HEK293 (cell line): Measurements from ENCODE around the gene BLOC1S1.
A peak's percentile ranks its signal among the peaks of the same experiment; 100 is the strongest.

Experiments
- CTCF ChIA-PET: fragments of 350-600 bp; formaldehyde crosslinking; extraction: SDS; loops from one replicate; lab custom pipeline; 2021; ENCODE audit warnings: antibody characterized with exemption; lab: Yijun Ruan, JAX
- POLR2A ChIA-PET: fragments of 300-600 bp; formaldehyde crosslinking; extraction: SDS; loops from one replicate; lab custom pipeline; 2020; ENCODE audit warnings: antibody characterized with exemption, inconsistent platforms; lab: Yijun Ruan, JAX
- H3K27ac ChIP-seq: fragments of 200-500 bp; sonication (Bioruptor generic); 2 replicates; pipeline ENCODE4 v1.5.1; 2014; ENCODE audit warnings: low read depth, low read length, control low read depth, inconsistent platforms; ENCODE audit errors: extremely low read depth
- H3K36me3 ChIP-seq, 2 experiments: fragments of 200-500 bp in 1 of 2; sonication (Bioruptor generic) in 1 of 2; 1 replicate in 1 of 2; 2 replicates in 1 of 2; pipeline ENCODE4 v1.5.1; 2014 to 2017; ENCODE audit warnings: inconsistent platforms in 2 of 2, low read length in 2 of 2; ENCODE audit not compliant: control insufficient read depth in 2 of 2, insufficient read depth in 1 of 2
- H3K4me1 ChIP-seq: fragments of 200-500 bp; sonication (Bioruptor generic); 2 replicates; pipeline ENCODE4 v1.5.1; 2014; ENCODE audit warnings: mild to moderate bottlenecking, low read length, inconsistent platforms; ENCODE audit not compliant: control insufficient read depth, insufficient read depth
- H3K4me3 ChIP-seq: 2 replicates; pipeline ENCODE4 v1.5.1; 2011; ENCODE audit warnings: low read depth, mild to moderate bottlenecking, control low read depth, low read length, moderate library complexity
- H3K9me3 ChIP-seq: fragments of 200-500 bp; sonication (Bioruptor generic); 2 replicates; pipeline ENCODE4 v1.5.1; 2014; ENCODE audit warnings: low read depth, low read length, inconsistent platforms; ENCODE audit not compliant: control insufficient read depth, insufficient read depth
- EGR2 ChIP-seq: fragments of 450-650 bp; formaldehyde crosslinking; IDR thresholded peaks from 2 replicates; pipeline ENCODE4 v1.5.1; 2016; ENCODE audit warnings: low read depth, missing biosample characterization, missing genetic modification characterization
- FEZF1 ChIP-seq: fragments of 450-650 bp; formaldehyde crosslinking; IDR thresholded peaks from 2 replicates; pipeline ENCODE4 v1.5.1; 2016; ENCODE audit warnings: missing biosample characterization, missing genetic modification characterization
- MEIS1 ChIP-seq: sonication (generic); formaldehyde crosslinking; IDR thresholded peaks from 2 replicates; pipeline ENCODE4 v1.8.1; 2022; ENCODE audit warnings: missing genetic modification reagents, mild to moderate bottlenecking, borderline replicate concordance
- SCRT2 ChIP-seq: fragments of 450-650 bp; formaldehyde crosslinking; IDR thresholded peaks from 2 replicates; pipeline ENCODE4 v1.5.1; 2016; ENCODE audit warnings: missing biosample characterization, missing genetic modification characterization
- SP7 ChIP-seq: fragments of 450-650 bp; formaldehyde crosslinking; IDR thresholded peaks from 2 replicates; pipeline ENCODE4 v1.5.1; 2016; ENCODE audit warnings: missing biosample characterization, missing genetic modification characterization
- TSHZ1 ChIP-seq: fragments of 450-650 bp; formaldehyde crosslinking; IDR thresholded peaks from 2 replicates; pipeline ENCODE4 v1.5.1; 2016; ENCODE audit warnings: missing biosample characterization, missing genetic modification characterization, borderline replicate concordance
- ZFHX2 ChIP-seq: fragments of 450-650 bp; formaldehyde crosslinking; conservative IDR thresholded peaks from 2 replicates; pipeline ENCODE4 v1.5.1; 2016; ENCODE audit warnings: missing biosample characterization, missing genetic modification characterization
- ZFP37 ChIP-seq: fragments of 450-650 bp; formaldehyde crosslinking; IDR thresholded peaks from 2 replicates; pipeline ENCODE4 v1.5.1; 2016; ENCODE audit warnings: missing biosample characterization, missing genetic modification characterization
- ZNF132 ChIP-seq: fragments of 450-650 bp; formaldehyde crosslinking; IDR thresholded peaks from 2 replicates; pipeline ENCODE4 v1.5.1; 2017; ENCODE audit warnings: missing biosample characterization, missing genetic modification characterization, borderline replicate concordance
- ZNF157 ChIP-seq: fragments of 450-650 bp; formaldehyde crosslinking; IDR thresholded peaks from 2 replicates; pipeline ENCODE4 v1.5.1; 2016; ENCODE audit warnings: missing biosample characterization, missing genetic modification characterization
- ZNF169 ChIP-seq: fragments of 450-650 bp; formaldehyde crosslinking; IDR thresholded peaks from 2 replicates; pipeline ENCODE4 v1.5.1; 2016; ENCODE audit warnings: missing biosample characterization, missing genetic modification characterization
- ZNF214 ChIP-seq: fragments of 450-650 bp; formaldehyde crosslinking; IDR thresholded peaks from 2 replicates; pipeline ENCODE4 v1.5.1; 2017; ENCODE audit warnings: missing biosample characterization, mild to moderate bottlenecking, missing genetic modification characterization, borderline replicate concordance
- ZNF26 ChIP-seq: fragments of 450-650 bp; formaldehyde crosslinking; IDR thresholded peaks from 2 replicates; pipeline ENCODE4 v1.5.1; 2016; ENCODE audit warnings: missing biosample characterization, missing genetic modification characterization
- ZNF394 ChIP-seq: fragments of 450-650 bp; formaldehyde crosslinking; IDR thresholded peaks from 2 replicates; pipeline ENCODE4 v1.5.1; 2016; ENCODE audit warnings: missing biosample characterization, missing genetic modification characterization, mild to moderate bottlenecking, moderate library complexity, borderline replicate concordance
- ZNF426 ChIP-seq: fragments of 450-650 bp; formaldehyde crosslinking; IDR thresholded peaks from 2 replicates; pipeline ENCODE4 v1.5.1; 2017; ENCODE audit warnings: missing biosample characterization, missing genetic modification characterization, mild to moderate bottlenecking, inconsistent platforms, moderate library complexity
- ZNF529 ChIP-seq: fragments of 450-650 bp; formaldehyde crosslinking; IDR thresholded peaks from 2 replicates; pipeline ENCODE4 v1.5.1; 2017; ENCODE audit warnings: missing genetic modification characterization, missing biosample characterization; ENCODE audit not compliant: insufficient replicate concordance
- ZNF596 ChIP-seq: fragments of 450-650 bp; IDR thresholded peaks from 2 replicates; pipeline ENCODE4 v1.5.0; 2018; ENCODE audit warnings: missing biosample characterization, mild to moderate bottlenecking, missing genetic modification characterization, moderate library complexity
- ZNF623 ChIP-seq: fragments of 450-650 bp; formaldehyde crosslinking; IDR thresholded peaks from 2 replicates; pipeline ENCODE4 v1.5.1; 2016; ENCODE audit warnings: missing biosample characterization, missing genetic modification characterization
- ZNF677 ChIP-seq: fragments of 450-650 bp; IDR thresholded peaks from 2 replicates; pipeline ENCODE4 v1.5.0; 2018; ENCODE audit warnings: missing biosample characterization, mild to moderate bottlenecking, missing genetic modification characterization, moderate library complexity
- ZNF768 ChIP-seq: fragments of 450-650 bp; formaldehyde crosslinking; IDR thresholded peaks from 2 replicates; pipeline ENCODE4 v1.5.1; 2018; ENCODE audit warnings: missing biosample characterization, mild to moderate bottlenecking, missing genetic modification characterization
- ZNF792 ChIP-seq: fragments of 450-650 bp; formaldehyde crosslinking; IDR thresholded peaks from 2 replicates; pipeline ENCODE4 v1.5.1; 2016; ENCODE audit warnings: missing biosample characterization, missing genetic modification characterization
- ZSCAN16 ChIP-seq: fragments of 450-650 bp; formaldehyde crosslinking; IDR thresholded peaks from 2 replicates; pipeline ENCODE4 v1.5.1; 2016; ENCODE audit warnings: missing biosample characterization, missing genetic modification characterization
- ZSCAN18 ChIP-seq: fragments of 450-650 bp; formaldehyde crosslinking; IDR thresholded peaks from 2 replicates; pipeline ENCODE4 v1.5.1; 2016; ENCODE audit warnings: missing biosample characterization, missing genetic modification characterization
- TF ChIP-seq, protein P1 (sequence below): fragments of 450-650 bp; formaldehyde crosslinking; IDR thresholded peaks from 2 replicates; pipeline ENCODE4 v1.5.1; 2016; ENCODE audit warnings: missing biosample characterization, missing genetic modification characterization, borderline replicate concordance

Gene BLOC1S1

DNA sequence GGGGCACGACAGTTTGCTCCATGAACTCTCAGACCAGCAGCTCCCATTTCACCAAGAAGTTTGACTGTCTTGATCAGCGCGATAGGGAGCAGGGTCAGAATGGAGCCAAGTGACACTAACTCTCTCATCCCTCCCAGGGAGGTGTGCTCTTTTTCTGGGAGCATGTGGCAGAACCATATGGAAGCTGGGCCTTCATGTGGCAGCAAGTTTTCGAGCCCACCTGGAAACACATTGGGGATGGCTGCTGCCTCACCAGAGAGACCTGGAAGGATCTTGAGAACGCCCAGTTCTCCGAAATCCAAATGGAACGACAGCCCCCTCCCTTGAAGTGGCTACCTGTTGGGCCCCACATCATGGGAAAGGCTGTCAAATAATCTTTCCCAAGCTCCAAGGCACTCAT, 32.2 kb upstream of the BLOC1S1 start:
- H3K36me3 ChIP-seq, result peaks cover 0 to 3% of the 10 kb centered on the region in 2 experiments; a peak in 1 of 3 replicates
- no peaks in the 10 kb centered on the region for H3K4me1 ChIP-seq
- no peak overlapping the region for H3K4me3 ChIP-seq
- H3K9me3 ChIP-seq, result no peaks in the 10 kb centered on the region
- POLR2A ChIA-PET, result no interaction called here
- TF ChIP-seq SP7 (tag by site-specific recombination), result no peak
- no peak for TF ChIP-seq ZNF132 (tag by site-specific recombination)
- TF ChIP-seq ZNF596 (tag by site-specific recombination), result no peak
- TF ChIP-seq ZNF623 (tag by site-specific recombination), result no peak
- TF ChIP-seq SCRT2, result 0 out of 2 replicates have a peak, but pooled peaks have one; percentile 26
- CTCF ChIA-PET, result interaction anchor here (0.6 to 1.8 kb wide), 5 partner anchors 10 to 28 kb away, joined by 3 to 7 read pairs (median 3); no protein-coding TSS in a partner anchor
- no peak overlapping the region for H3K27ac ChIP-seq

DNA sequence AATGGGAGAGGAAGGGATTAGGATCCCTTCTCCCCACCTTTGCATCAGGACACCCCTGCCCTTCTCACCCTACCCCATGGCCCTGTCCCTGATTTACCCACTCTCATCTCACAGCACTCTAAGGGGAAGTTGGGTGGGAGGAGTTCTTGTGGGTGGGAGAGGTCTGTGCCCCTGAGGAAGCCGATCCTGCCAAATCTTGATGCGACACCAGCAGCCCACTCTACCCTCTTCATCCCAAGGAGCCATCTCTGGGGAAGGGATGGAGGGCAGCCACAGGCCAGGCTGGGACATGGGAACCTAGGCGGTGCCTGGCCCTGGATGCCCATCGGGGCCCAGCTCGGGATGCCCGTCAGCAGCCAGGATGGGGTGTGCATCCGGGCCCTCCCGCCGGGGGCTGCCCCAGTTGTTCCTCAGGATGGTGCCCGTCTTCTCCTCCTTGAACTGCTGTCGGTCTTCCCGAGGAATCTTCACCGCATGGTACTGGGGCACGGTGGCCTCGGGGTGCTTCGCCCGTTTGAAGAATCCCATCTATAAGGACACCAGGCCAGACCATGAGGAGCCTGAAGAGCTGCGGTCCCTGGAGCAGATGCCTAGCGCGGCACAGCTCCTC, 31.0 kb upstream of the BLOC1S1 start:
- H3K9me3 ChIP-seq, result no peaks in the 10 kb centered on the region
- TF ChIP-seq ZFP37 (tag by site-specific recombination) (no peak), ZFHX2 (tag by site-specific recombination) (0 out of 2 replicates have a peak, but pooled peaks have one; percentile 10), ZNF529 (tag by site-specific recombination) (no peak), EGR2 (tag by site-specific recombination) (peak; percentile 31; the same call in 1 of the 2 replicates), MEIS1 (CRISPR knock-in tag) (no peak), ZNF677 (tag by site-specific recombination) (no peak), ZNF768 (no peak), ZSCAN18 (tag by site-specific recombination) (no peak)
- no peak overlapping the region for H3K27ac ChIP-seq
- ChIA-PET CTCF (no interaction called here), POLR2A (no interaction called here)
- H3K36me3 ChIP-seq, result peaks cover 0 to 3% of the 10 kb centered on the region in 2 experiments; a peak in 1 of 3 replicates
- no peak overlapping the region for H3K4me3 ChIP-seq
- H3K4me1 ChIP-seq, result no peaks in the 10 kb centered on the region

- H3K27ac ChIP-seq, result no peak overlapping the region
- POLR2A ChIA-PET, result no interaction called here
- H3K4me1 ChIP-seq, result no peaks in the 10 kb centered on the region
- no peak overlapping the region for H3K4me3 ChIP-seq
- CTCF ChIA-PET, result no interaction called here
- H3K9me3 ChIP-seq, result no peaks in the 10 kb centered on the region
- peaks cover 0 to 3% of the 10 kb centered on the region in 2 experiments; a peak in 1 of 3 replicates for H3K36me3 ChIP-seq
- no peak for TF ChIP-seq ZNF214 (tag by site-specific recombination)
- no peak for TF ChIP-seq ZNF157
- TF ChIP-seq ZNF792 (tag by site-specific recombination), result no peak
- TF ChIP-seq TSHZ1 (tag by site-specific recombination), result no peak
- TF ChIP-seq ZSCAN16, result no peak
- TF ChIP-seq, protein P1, sequence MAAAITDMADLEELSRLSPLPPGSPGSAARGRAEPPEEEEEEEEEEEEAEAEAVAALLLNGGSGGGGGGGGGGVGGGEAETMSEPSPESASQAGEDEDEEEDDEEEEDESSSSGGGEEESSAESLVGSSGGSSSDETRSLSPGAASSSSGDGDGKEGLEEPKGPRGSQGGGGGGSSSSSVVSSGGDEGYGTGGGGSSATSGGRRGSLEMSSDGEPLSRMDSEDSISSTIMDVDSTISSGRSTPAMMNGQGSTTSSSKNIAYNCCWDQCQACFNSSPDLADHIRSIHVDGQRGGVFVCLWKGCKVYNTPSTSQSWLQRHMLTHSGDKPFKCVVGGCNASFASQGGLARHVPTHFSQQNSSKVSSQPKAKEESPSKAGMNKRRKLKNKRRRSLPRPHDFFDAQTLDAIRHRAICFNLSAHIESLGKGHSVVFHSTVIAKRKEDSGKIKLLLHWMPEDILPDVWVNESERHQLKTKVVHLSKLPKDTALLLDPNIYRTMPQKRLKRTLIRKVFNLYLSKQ (tag by site-specific recombination), result no peak
- no peak for TF ChIP-seq FEZF1 (tag by site-specific recombination)
- no peak for TF ChIP-seq ZNF169 (tag by site-specific recombination)
- no peak for TF ChIP-seq ZNF26 (tag by site-specific recombination)
- no peak for TF ChIP-seq ZNF426
- no peak for TF ChIP-seq ZNF394 (tag by site-specific recombination)
Measured at GRCh38 chr12:55685671-55686070, 30.2 kb upstream of the BLOC1S1 start.
